Skeletal muscle cell (primary cell): ENCODE data around the gene TMPRSS15.

ENCODE experiments used
- DNase-seq: peaks from one replicate; pipeline ENCODE4 v3.0.0-alpha.2; 2010; ENCODE audit warnings: low read depth
- H3K4me3 ChIP-seq: 2 replicates; pipeline ENCODE4 v1.5.1; 2011; ENCODE audit warnings: low read depth, mild to moderate bottlenecking, control low read depth, low read length, moderate library complexity

The TMPRSS15 gene

GRCh38 chr21:18252256-18252655 is 151.3 kb downstream of the TMPRSS15 start:
- DNase-seq: no peak
- H3K4me3 ChIP-seq: no peak overlapping the region

- DNase-seq: no peak
- no peak overlapping the region for H3K4me3 ChIP-seq
Observed at GRCh38 chr21:18251065-18251464, 152.5 kb downstream of the TMPRSS15 start.

- DNase-seq: no peak
- no peak overlapping the region for H3K4me3 ChIP-seq
Observed at GRCh38 chr21:18249672-18250071, 153.9 kb downstream of the TMPRSS15 start.

- DNase-seq: no peak
- no peak overlapping the region for H3K4me3 ChIP-seq
Observed at GRCh38 chr21:18248171-18248570, 155.4 kb downstream of the TMPRSS15 start.

GRCh38 chr21:18245464-18245967 is 158.1 kb downstream of the TMPRSS15 start:
- DNase-seq: no peak
- H3K4me3 ChIP-seq: peak overlapping the region; percentile 47

- DNase-seq: no peak
- peak within 1 kb of the TSS; percentile 47 for H3K4me3 ChIP-seq
Observed at GRCh38 chr21:18244671-18245463, 158.7 kb downstream of the TMPRSS15 start, which contains the start of gene CHODL. Gene CHODL, plus strand, starts transcription at chr21:18244833. Its CDS starts 391 bp downstream, at chr21:18245224.

GRCh38 chr21:18235545-18235944 is 168.0 kb downstream of the TMPRSS15 start:
- H3K4me3 ChIP-seq: no peak overlapping the region
- DNase-seq: no peak

GRCh38 chr21:18228060-18228739 is 175.4 kb downstream of the TMPRSS15 start:
- H3K4me3 ChIP-seq: no peak overlapping the region
- no peak for DNase-seq

GRCh38 chr21:18222346-18222745 is 181.2 kb downstream of the TMPRSS15 start:
- no peak for DNase-seq

GRCh38 chr21:18220498-18220897 is 183.1 kb downstream of the TMPRSS15 start:
- DNase-seq: no peak
- no peak overlapping the region for H3K4me3 ChIP-seq

More at GRCh38 chr21:18222346-18222745, 181.2 kb downstream of the TMPRSS15 start:
- H3K4me3 ChIP-seq: no peak overlapping the region
